ENCODE results near the gene LYRM1.
"Not testable (repeated sequence)": the region's sequence is repeated elsewhere in the genome, so short reads cannot be mapped to it uniquely, and the experiment has no call there.

The LYRM1 gene

DNA sequence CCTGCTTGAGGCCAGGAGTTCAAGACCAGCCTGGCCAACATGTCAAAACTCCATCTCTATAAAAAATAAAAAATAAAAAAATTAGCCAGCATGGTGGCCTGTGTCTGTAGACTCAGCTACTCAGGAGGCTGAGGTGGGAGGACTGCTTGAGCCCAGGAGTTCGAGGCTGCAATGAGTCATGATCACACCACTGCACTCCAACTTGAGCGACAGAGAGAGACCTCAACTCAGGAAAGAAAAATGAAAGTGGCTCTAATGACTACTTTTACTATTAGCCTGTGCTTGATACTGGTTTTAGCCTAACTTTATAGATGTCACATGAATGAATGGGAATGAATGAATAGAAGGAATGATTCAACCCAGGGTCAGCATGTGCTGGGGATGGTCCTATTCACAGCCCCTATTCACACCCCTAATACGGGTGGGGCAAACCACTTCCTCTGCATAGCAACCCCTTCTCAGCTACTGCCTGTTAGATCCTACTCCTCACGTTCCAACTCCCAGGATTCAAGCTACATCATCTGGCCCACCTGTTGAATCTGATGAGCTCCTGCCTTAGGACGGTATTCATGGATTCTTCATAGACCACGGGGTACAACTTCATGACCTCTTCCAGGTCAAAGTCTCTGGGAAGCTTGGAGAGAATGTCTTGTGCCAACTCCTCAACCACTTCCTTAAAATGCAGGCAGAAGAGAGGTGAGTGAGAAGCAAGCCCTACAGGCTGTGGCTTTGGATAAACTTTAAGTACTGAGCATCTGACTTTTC is 40.5 kb downstream of the LYRM1 start:
- DNase-seq, result no peak

DNA sequence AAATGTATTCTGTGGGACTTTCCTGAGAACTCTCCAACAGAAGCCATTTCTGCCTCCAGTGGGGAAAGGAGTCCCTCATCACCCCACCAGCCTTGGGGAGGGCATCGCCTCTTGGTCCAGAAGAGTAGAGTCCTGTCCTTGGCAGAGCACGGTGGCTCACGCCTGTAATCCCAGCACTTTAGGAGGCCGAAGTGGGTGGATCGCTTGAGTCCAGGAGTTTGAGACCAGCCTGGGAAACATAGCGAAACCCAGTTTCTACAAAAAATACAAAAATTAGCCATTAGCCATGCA is 41.0 kb downstream of the LYRM1 start:
- no peak for DNase-seq

DNA sequence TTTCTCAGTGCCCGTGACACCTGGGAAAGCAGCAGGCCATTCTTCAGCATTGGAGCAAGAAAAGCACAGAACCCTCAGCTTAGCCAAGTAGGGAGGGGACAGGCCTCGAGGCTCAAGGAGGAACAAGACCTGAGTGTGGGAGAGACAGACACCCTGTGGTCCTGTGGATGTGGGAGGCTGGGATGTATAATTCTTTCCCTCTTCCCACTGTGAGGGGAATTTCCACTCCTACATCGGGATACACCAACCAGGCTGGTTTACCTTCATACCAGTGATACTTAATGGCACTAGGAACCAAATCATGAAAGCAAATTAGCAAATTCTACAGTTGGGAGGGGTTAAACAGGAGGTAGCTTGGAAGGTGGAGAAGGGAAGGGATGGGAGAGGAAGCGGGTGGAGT is 41.7 kb downstream of the LYRM1 start:
- DNase-seq, result no peak

DNA sequence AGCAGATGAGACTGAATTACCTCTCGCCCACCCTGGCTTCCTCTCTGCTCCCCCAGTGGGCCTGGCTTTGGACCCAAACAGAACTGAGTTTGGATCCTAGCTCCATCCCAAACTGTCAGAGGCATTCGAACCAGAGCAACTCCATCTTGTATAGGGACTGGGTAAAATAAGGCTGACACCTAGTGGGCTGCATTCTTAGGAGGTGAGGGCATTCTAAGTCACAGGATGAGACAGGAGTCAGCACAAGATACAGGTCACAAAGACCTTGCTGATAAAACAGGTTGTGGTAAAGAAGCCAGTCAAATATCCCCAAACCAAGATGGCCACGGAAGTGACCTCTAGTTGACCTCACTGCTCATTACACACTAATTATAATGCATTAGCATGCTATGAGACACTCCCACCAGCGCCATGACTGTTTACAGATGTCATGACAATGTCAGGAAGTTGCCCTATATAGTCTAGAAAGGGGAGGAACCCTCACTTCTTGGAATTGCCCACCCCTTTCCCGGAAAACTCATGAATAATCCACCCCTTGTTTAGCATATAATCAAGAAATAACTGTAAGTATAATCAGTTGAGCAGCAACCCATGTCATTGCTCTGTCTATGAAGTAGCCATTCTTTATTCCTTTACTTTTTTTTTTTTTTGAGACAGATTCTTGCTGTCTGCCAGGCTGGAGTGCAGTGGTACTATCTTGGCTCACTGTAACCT is 44.4 kb downstream of the LYRM1 start:
- DNase-seq, result no peak

DNA sequence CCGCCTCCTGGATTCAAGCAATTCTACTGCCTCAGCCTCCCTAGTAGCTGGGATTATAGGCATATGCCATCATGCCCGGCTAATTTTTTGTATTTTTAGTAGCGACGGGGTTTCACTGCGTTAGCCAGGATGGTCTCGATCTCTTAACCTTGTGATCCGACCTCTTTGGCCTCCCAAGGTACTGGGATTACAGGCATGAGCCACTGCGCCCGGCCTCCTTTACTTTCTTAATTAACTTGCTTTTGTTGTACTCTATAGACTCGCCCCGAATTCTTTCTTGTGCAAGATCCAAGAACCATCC is 45.0 kb downstream of the LYRM1 start:
- DNase-seq, result not testable (repeated sequence)

DNA sequence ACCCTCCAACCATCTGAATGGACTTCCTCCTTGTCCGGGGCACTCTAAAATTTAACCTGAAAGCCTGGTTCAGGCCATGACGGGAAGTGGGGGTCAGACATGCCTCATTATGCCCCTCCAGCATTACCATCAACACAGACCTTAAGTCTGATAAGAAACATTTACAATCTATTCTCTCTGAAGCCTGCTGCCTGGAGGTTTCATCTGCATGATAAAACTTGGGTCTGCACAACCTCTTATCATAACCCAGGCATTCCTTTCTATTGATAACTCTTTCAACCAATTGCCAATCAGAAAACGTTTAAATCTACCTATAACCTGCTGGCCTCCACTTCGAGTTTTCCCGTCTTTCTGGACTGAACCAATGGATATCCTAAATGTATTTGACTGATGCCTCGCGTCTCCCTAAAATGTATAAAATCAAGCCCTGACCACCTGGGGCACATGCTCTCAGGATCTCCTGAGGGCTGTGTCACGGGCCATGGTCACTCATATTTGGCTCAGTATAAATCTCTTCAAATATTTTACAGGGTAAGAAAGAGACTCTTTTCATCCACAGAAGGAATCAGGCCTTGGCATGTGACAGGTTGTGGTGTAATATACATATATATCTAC is 45.6 kb downstream of the LYRM1 start:
- DNase-seq, result no peak

DNA sequence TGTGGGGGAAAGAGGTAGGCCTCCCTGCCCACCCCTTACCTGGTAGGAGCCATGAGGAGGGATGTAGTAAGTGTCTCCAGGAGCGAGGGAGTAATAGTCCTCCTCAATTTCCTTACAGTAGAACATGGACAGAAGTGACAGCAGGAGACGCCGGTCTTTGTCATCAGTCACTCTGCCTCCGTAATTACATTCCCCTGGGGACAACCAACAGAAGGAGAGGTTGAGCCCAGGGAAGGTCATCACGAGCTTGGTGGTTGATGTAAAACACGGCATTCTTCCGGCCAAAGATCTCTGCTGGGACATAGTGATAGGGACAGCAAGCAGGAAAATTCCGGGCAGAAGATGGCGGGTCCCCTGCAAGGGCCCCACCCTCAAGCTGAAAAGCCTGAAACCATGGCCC is 47.9 kb downstream of the LYRM1 start:
- DNase-seq, result no peak

DNA sequence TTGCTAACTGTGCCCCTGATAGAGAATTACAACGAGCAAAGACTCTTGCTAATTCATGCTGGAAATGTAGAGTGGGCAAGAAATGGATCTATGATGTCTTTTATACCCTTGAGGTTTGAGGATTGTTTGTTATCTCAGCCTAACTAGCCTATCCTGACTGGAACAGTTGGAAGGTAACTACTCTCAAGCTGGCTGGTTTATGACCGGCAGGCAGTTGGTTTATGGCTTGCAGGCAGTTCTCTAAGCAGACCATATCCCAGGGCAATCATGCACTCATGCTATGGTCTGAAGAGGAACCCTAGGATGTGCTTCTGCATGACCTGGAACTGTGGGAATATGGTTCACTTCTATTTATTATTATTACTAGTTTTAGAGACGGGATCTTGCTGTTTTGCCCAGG is 49.1 kb downstream of the LYRM1 start:
- no peak for DNase-seq

DNA sequence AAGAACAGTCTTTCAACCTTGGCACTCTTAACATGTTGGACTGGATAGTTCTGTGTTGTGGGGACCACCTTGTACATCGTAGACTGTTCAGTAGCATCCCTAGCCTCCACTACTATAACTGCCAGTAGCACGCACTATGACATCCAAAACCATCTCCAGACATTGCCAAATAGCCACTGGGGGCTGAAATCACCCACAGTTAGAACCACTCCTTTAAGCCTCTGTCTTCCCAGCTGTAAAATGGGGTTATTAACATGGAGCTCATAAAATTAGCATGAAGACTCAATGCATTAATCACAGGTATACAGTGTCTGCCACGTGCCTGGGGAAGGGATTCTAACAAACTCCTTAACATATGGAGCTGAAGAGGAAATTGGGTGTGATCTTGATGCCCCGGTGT is 49.7 kb downstream of the LYRM1 start:
- no peak for DNase-seq

DNA sequence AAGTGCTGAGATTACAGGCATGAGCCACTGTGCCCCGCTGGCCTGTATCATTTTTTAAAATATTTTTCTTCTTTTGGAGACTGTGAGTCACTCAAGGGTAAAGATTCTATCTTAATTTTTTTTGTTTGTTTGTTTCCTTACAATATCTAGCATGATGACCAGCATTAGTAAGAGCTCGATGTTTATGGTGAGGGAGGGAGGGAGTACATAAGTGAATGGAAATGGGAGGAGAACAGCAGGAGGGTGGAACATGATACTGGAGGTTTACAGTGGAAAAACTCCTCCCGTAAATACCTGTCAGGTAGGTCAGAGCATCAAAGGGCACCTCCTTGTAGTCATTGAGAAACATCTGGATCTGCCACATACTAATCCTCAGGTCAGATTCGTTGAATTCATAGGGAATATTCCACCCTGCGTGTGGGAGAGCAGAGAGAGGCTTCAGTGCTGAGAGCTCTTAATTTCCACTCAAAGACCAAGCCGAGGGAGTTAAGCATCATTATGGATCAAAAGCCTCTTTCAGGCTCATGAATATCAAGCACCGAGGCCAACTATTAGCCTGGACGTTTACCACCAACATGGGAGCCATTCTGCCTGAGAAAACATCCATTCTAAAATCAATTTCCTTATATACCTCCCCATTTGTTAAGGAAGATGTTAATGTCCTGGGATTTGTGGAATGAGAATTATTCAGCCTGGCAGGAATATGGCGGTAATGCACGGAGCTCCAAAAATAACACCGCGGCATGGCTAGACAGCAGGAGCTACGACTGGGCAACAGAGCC is 51.8 kb downstream of the LYRM1 start:
- DNase-seq, result no peak

DNA sequence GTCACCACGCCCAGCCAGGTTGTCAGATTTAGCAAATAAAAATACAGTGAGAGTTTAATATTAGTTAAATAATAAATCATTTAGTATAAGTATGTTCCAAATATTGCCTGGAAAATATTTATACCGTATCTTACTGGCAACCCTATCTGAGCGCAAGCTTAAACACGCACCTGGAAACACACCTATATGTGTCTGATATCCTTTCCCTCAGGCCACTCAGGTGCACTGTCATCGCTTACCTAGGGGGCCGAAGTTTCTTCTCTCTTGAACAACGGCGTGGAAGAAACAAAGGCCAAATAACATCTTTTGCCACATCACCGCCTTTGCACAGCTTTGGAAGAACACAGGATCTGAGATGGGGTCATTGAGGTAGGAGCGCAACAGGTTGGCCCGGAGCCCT is 54.0 kb downstream of the LYRM1 start:
- DNase-seq, result no peak

DNA sequence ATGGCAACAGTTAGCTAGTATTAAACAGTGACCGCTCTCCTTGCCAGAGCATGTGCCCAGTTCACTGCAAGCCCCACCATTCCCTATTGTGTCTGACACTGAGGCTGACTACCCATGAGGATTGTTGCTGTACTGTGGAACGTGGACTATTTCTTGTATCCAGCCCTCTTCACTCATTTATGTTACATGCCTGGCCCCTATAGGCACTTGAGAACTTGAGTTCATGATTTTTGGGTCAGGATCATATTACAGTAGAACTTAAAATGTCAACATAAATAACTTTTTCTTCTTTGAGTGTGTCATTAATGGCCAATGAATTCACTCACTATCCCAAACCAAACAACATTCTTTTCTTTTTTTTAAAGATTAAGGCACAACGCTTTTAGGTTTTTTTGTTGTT is 55.7 kb downstream of the LYRM1 start:
- no peak for DNase-seq

DNA sequence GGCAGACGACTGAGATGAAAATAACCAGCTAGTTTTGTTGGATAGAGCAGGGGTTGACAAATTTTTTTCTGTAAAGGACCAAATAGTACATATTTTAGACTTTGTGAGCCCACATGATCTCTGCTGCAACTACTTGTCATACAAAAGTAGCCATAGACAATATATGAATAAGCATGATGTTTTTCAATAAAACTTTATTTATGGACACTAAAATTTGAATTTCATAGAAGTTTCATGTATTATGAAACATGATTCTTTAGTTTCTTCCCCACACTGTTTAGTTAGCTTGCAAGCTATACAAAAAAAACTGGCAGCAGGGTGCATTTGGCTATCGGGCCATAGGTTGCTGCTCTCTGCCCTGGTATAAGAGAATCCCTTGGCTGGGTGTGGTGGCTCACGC is 56.6 kb downstream of the LYRM1 start:
- no peak for DNase-seq

DNA sequence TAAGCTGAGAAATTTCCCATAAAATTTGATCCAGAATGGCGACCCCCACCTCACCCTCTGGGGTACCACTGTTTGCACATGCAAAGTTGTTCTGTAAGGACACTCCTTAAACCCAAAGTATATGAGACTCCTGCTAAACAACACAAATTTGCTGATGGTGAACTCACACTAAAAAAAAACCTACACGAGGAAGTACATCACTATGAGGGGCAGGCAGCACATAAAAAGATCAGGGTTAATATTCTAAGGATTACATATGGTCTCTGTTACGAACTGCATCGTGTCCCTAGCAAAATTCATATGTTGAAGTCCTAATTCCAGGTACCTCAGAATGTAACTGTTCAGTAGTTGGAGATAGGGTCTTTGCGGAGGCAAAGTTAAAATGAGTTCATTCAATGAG is 60.3 kb downstream of the LYRM1 start:
- DNase-seq, result no peak

DNA sequence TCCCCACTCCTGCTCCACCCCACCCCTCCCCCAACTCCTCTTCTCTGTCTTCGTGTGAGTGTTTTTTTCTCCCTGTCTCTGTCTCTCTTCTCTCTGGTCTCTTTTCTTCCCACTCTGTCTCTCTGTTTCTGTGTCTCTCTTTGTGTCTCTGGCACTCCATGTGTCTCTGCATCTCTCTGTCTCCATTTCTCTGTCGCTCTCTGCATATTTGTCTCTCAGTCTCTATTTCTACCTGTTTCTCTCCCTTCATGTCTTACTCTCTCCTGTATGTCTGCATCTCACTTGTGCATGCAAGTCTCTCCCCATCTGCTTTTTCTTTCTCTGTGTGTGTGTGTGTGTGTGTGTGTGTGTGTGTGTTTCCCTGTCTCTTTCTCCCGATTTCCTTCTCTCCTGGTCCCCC is 68.2 kb downstream of the LYRM1 start:
- DNase-seq, result no peak

DNA sequence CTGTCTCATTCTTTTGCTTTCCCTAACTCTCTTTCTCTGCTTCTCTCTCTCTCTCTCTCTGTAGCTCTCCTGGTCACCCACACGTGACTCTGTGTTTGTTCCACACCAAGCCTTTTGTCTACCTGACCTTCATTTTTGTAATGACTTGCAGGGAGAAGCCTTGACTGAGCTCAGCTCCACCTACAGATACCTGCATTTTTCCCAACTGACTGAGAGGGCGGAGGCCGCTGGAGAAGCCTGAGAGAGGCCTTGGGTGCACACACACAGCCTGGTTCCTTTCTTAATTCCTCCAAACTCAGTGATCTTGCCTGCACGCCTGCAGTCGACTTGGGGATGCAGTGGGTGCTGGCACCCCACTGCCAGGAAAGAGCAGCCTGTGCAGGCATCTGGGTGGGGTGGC is 68.8 kb downstream of the LYRM1 start:
- no peak for DNase-seq

DNA sequence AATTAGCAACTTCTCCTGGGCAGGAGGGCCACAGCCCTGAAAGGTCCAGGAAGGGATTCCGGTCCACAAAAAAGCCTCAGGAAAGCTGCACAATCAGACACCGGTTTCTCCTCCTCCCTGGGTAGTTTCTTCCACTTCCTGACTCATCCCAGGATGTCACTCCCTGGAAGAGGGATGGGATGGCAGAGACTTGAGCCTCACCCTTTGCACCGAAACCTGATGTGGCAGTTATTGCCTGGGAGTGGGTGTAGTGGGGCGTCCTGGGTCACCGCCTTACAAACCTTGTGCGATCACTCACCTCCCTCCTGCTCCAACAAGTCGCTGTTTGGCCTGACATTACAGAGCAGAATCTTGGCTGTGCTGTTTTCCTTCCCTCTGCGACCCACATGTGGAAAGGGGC is 70.8 kb downstream of the LYRM1 start:
- no peak for DNase-seq

DNA sequence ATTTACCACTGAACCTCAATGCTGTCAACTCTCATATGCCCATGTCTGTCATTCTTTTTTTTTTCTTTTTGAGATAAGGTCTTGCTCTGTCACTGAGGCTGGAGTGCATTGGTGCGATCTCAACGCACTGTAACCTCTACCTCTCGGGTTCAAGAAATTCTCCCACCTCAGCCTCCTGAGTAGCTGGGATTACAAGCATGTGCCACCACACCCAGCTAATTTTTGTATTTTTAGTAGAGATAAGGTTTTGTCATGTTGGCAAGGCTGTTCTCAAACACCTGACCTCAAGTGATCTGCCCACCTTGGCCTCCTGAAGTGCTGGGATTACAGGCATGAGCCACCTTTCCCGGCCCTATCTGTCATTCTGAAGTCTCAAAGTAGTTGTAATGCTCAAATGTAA is 72.6 kb downstream of the LYRM1 start:
- DNase-seq, result not testable (repeated sequence)

Measured in activated gamma-delta T cell treated with Interleukin-2 at 50 U/mL for 16 hours (primary cell).